HL-60 (cell line): ENCODE results near the gene ZP1.

Source experiments
- POLR2AphosphoS5 ChIP-seq: IDR thresholded peaks from 2 replicates; pipeline ENCODE4 v1.6.1; 2012; ENCODE audit warnings: low read depth
- TF ChIP-seq, protein P1 (sequence below): IDR thresholded peaks from one replicate; pipeline ENCODE4 v1.5.1; 2011; ENCODE audit warnings: low read length, control low read depth, inconsistent platforms; ENCODE audit not compliant: insufficient read depth
- TF ChIP-seq, protein P2 (sequence below): IDR thresholded peaks from 2 replicates; pipeline ENCODE4 v1.6.1; 2012; ENCODE audit warnings: low read depth; ENCODE audit not compliant: insufficient replicate concordance

DNA sequence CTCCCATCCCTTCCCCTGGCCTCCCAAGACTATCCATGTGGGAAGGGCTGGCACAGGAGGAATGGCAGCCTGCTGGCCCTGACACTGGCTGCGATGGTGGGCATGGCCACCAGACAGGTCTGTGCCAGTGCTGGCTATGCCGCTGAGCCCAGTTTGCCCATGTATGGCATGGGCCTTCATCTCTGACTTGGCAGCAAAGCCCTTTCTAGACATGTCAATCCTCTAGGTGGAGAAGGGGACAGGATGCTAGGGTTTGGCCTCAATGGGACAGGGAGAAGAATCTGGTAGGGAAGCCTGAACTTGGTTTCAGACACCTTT is 8.8 kb downstream of the ZP1 start:
- no peak for TF ChIP-seq POLR2AphosphoS5
- TF ChIP-seq, protein P1, sequence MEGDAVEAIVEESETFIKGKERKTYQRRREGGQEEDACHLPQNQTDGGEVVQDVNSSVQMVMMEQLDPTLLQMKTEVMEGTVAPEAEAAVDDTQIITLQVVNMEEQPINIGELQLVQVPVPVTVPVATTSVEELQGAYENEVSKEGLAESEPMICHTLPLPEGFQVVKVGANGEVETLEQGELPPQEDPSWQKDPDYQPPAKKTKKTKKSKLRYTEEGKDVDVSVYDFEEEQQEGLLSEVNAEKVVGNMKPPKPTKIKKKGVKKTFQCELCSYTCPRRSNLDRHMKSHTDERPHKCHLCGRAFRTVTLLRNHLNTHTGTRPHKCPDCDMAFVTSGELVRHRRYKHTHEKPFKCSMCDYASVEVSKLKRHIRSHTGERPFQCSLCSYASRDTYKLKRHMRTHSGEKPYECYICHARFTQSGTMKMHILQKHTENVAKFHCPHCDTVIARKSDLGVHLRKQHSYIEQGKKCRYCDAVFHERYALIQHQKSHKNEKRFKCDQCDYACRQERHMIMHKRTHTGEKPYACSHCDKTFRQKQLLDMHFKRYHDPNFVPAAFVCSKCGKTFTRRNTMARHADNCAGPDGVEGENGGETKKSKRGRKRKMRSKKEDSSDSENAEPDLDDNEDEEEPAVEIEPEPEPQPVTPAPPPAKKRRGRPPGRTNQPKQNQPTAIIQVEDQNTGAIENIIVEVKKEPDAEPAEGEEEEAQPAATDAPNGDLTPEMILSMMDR: no peak
- TF ChIP-seq, protein P2, sequence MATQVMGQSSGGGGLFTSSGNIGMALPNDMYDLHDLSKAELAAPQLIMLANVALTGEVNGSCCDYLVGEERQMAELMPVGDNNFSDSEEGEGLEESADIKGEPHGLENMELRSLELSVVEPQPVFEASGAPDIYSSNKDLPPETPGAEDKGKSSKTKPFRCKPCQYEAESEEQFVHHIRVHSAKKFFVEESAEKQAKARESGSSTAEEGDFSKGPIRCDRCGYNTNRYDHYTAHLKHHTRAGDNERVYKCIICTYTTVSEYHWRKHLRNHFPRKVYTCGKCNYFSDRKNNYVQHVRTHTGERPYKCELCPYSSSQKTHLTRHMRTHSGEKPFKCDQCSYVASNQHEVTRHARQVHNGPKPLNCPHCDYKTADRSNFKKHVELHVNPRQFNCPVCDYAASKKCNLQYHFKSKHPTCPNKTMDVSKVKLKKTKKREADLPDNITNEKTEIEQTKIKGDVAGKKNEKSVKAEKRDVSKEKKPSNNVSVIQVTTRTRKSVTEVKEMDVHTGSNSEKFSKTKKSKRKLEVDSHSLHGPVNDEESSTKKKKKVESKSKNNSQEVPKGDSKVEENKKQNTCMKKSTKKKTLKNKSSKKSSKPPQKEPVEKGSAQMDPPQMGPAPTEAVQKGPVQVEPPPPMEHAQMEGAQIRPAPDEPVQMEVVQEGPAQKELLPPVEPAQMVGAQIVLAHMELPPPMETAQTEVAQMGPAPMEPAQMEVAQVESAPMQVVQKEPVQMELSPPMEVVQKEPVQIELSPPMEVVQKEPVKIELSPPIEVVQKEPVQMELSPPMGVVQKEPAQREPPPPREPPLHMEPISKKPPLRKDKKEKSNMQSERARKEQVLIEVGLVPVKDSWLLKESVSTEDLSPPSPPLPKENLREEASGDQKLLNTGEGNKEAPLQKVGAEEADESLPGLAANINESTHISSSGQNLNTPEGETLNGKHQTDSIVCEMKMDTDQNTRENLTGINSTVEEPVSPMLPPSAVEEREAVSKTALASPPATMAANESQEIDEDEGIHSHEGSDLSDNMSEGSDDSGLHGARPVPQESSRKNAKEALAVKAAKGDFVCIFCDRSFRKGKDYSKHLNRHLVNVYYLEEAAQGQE: no peak
